ENCODE results near the gene PPP1R1C. TPM values are rescaled to one million over a fixed set of nuclear protein-coding genes. Genes with fewer than 3 reads are reported as not detected.

Gene PPP1R1C
- total RNA-seq, 1 donor from 2014 or later: not detected

GRCh38 chr2:182058056-182058455 lies 72.4 kb downstream of the PPP1R1C start:
- intact Hi-C loops (cut with micrococcal nuclease): no loop called here

GRCh38 chr2:182061739-182062138 lies 76.1 kb downstream of the PPP1R1C start:
- intact Hi-C loops (cut with micrococcal nuclease): no loop called here

GRCh38 chr2:182062329-182062972 lies 76.8 kb downstream of the PPP1R1C start:
- intact Hi-C loops (cut with micrococcal nuclease): no loop called here

- intact Hi-C loops (cut with micrococcal nuclease): no loop called here
These were observed 78.5 kb downstream of the PPP1R1C start for GRCh38 chr2:182064019-182064778.

GRCh38 chr2:182066400-182067087 lies 80.9 kb downstream of the PPP1R1C start:
- intact Hi-C loops (cut with micrococcal nuclease): no loop called here

GRCh38 chr2:182067393-182067792 lies 81.7 kb downstream of the PPP1R1C start:
- intact Hi-C loops (cut with micrococcal nuclease): no loop called here

- intact Hi-C loops (cut with micrococcal nuclease): no loop called here
These were observed 83.2 kb downstream of the PPP1R1C start for GRCh38 chr2:182068811-182069210.

- intact Hi-C loops (cut with micrococcal nuclease): no loop called here
These were observed 83.8 kb downstream of the PPP1R1C start for GRCh38 chr2:182069416-182069815.

- intact Hi-C loops (cut with micrococcal nuclease): no loop called here
These were observed 84.3 kb downstream of the PPP1R1C start for GRCh38 chr2:182069908-182070307.

- intact Hi-C loops (cut with micrococcal nuclease): no loop called here
These were observed 85.1 kb downstream of the PPP1R1C start for GRCh38 chr2:182070736-182071135.

- intact Hi-C loops (cut with micrococcal nuclease): no loop called here
These were observed 87.2 kb downstream of the PPP1R1C start for GRCh38 chr2:182072861-182073260.

- intact Hi-C loops (cut with micrococcal nuclease): no loop called here
These were observed 88.0 kb downstream of the PPP1R1C start for GRCh38 chr2:182073613-182074012.

GRCh38 chr2:182077023-182077422 lies 91.4 kb downstream of the PPP1R1C start:
- intact Hi-C loops (cut with micrococcal nuclease): loop anchor here (1.0 to 2.0 kb wide), 3 partner anchors 334 to 1952 kb away; no protein-coding TSS in a partner anchor

GRCh38 chr2:182077448-182078142 lies 91.9 kb downstream of the PPP1R1C start:
- intact Hi-C loops (cut with micrococcal nuclease): loop anchor here (1.0 to 2.0 kb wide), 3 partner anchors 334 to 1953 kb away; no protein-coding TSS in a partner anchor

- intact Hi-C loops (cut with micrococcal nuclease): no loop called here
These were observed 93.4 kb downstream of the PPP1R1C start for GRCh38 chr2:182078988-182079602.

GRCh38 chr2:182080493-182080892 lies 94.8 kb downstream of the PPP1R1C start:
- intact Hi-C loops (cut with micrococcal nuclease): no loop called here

- intact Hi-C loops (cut with micrococcal nuclease): no loop called here
These were observed 96.1 kb downstream of the PPP1R1C start for GRCh38 chr2:182081602-182082260.

- intact Hi-C loops (cut with micrococcal nuclease): no loop called here
These were observed 103.1 kb downstream of the PPP1R1C start for GRCh38 chr2:182088681-182089320.

- intact Hi-C loops (cut with micrococcal nuclease): no loop called here
These were observed 104.8 kb downstream of the PPP1R1C start for GRCh38 chr2:182090486-182090885.

GRCh38 chr2:182097571-182098164 lies 112.0 kb downstream of the PPP1R1C start:
- intact Hi-C loops (cut with micrococcal nuclease): no loop called here
